ENCODE data around the gene RYR2. TPM values are rescaled to one million over a fixed set of nuclear protein-coding genes. Genes with fewer than 3 reads are reported as not detected.

RYR2 gene
- total RNA-seq, 1 experiment from 2014 or later: 3.4 TPM

DNA sequence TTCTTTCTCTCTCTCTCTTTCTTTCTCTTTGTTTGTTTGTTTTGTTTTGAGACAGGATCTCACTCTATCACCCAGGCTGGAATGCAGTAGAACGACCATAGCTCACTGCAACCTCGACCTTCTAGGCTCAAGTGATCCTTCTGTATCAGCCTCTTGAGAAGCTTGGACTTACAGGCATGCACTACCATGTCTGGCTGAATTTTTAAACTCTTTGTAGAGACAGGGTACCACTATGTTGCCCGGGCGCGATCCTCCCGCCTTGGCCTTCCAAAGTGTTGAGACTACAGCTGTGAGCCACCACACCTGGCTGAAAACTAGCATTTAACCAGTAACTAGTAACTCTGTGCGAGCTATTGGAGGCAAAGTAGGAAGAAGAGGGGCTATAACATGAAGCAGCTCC lies 523.3 kb downstream of the RYR2 start:
- Mint-ChIP-seq H3K4me3 (no peak overlapping the region), H3K27ac (peak overlapping the region in 1 of 3 experiments; percentile 71; a peak in 1 of 7 replicates), H3K9me3 (peaks cover 0 to 2% of the 10 kb centered on the region in 2 experiments; a peak in 3 of 5 replicates), H3K4me1 (peaks cover 10 to 14% of the 10 kb centered on the region in 2 experiments), H3K27me3 (ENCODE audit: low read depth) (no peaks in the 10 kb centered on the region), H3K36me3 (ENCODE audit: insufficient read depth in 1 of 3, low read depth in 3 of 3) (peaks cover 0 to 6% (median 5%) of the 10 kb centered on the region in 3 experiments; a peak in 3 of 7 replicates)
- no peak overlapping the region for H2AK5ac ChIP-seq (ENCODE audit: insufficient read length, low read length)
- no peak overlapping the region for H3K27ac ChIP-seq (ENCODE audit: insufficient read length, low read depth, low read length)
- no peak overlapping the region for H3K56ac ChIP-seq (ENCODE audit: insufficient read length, low read depth, low read length)
- no peak overlapping the region for H3T11ph ChIP-seq (ENCODE audit: low read length)
- WGBS (ENCODE audit: extremely low coverage, insufficient read length, low lambda C conversion rate): no CpG with 5 or more reads among the region's 7 CpGs
- no peak overlapping the region for H3K9ac ChIP-seq (ENCODE audit: extremely low read depth, insufficient read length, low read length)
- no peaks in the 10 kb centered on the region for H3K79me2 ChIP-seq (ENCODE audit: insufficient read depth, low read length)
- TF ChIP-seq, protein P1, sequence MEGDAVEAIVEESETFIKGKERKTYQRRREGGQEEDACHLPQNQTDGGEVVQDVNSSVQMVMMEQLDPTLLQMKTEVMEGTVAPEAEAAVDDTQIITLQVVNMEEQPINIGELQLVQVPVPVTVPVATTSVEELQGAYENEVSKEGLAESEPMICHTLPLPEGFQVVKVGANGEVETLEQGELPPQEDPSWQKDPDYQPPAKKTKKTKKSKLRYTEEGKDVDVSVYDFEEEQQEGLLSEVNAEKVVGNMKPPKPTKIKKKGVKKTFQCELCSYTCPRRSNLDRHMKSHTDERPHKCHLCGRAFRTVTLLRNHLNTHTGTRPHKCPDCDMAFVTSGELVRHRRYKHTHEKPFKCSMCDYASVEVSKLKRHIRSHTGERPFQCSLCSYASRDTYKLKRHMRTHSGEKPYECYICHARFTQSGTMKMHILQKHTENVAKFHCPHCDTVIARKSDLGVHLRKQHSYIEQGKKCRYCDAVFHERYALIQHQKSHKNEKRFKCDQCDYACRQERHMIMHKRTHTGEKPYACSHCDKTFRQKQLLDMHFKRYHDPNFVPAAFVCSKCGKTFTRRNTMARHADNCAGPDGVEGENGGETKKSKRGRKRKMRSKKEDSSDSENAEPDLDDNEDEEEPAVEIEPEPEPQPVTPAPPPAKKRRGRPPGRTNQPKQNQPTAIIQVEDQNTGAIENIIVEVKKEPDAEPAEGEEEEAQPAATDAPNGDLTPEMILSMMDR (conservative IDR thresholded peaks at IDR 0.05): no peak
- H3K18ac ChIP-seq (ENCODE audit: insufficient read length, low read depth, low read length): no peak overlapping the region
- no peak overlapping the region for H4K91ac ChIP-seq (ENCODE audit: insufficient read length, low read depth, low read length)
- H4K5ac ChIP-seq (ENCODE audit: insufficient read length, low read depth, low read length): no peak overlapping the region
- no peaks in the 10 kb centered on the region for H3K4me1 ChIP-seq (ENCODE audit: insufficient read depth, low read length)
- H4K8ac ChIP-seq (replicated peaks; ENCODE audit: insufficient read length, low read depth, low read length): no peak overlapping the region
- no peak overlapping the region for H2BK120ac ChIP-seq (ENCODE audit: low read depth, low read length, poor library complexity, severe bottlenecking)
- H2BK12ac ChIP-seq (ENCODE audit: insufficient read length, low read depth, low read length): no peak overlapping the region
- no peak overlapping the region for H3K4me2 ChIP-seq (ENCODE audit: insufficient read depth, insufficient read length, low read length)
- DNase-seq: no peak
- H3K23me2 ChIP-seq (ENCODE audit: insufficient read length, low read depth, low read length, poor library complexity, severe bottlenecking): no peaks in the 10 kb centered on the region
- H3K27me3 ChIP-seq (ENCODE audit: insufficient read depth, low read length): no peaks in the 10 kb centered on the region
- H2BK15ac ChIP-seq (ENCODE audit: low read depth, low read length): no peak overlapping the region
- H2BK5ac ChIP-seq (ENCODE audit: insufficient read length, low read length): no peak overlapping the region
- no peak overlapping the region for H3K23ac ChIP-seq (ENCODE audit: insufficient read length, low read depth, low read length)
- H3K14ac ChIP-seq (ENCODE audit: insufficient read depth, low read length): no peak overlapping the region
- no peaks in the 10 kb centered on the region for H4K20me1 ChIP-seq (ENCODE audit: control insufficient read depth, insufficient read depth, insufficient read length)
- no peak overlapping the region for H2AFZ ChIP-seq (ENCODE audit: low read length)
- H3K4ac ChIP-seq (ENCODE audit: low read depth, low read length): no peak overlapping the region
- no peaks in the 10 kb centered on the region for H3K79me1 ChIP-seq (ENCODE audit: insufficient read depth, low read depth, low read length, poor library complexity, severe bottlenecking)
- no peak overlapping the region for H2BK20ac ChIP-seq (ENCODE audit: low read depth, low read length, poor library complexity, severe bottlenecking)
- no peaks in the 10 kb centered on the region for H3K9me3 ChIP-seq (ENCODE audit: control insufficient read depth, low read depth, low read length)
